LNCAP (cell line): ENCODE results near the gene UTP4.

ENCODE experiments used
- TF ChIP-seq, protein P1 (sequence below): fragments of 450-650 bp; IDR thresholded peaks from 2 replicates; pipeline ENCODE4 v1.5.1; 2017; ENCODE audit warnings: mild to moderate bottlenecking

Gene UTP4

DNA sequence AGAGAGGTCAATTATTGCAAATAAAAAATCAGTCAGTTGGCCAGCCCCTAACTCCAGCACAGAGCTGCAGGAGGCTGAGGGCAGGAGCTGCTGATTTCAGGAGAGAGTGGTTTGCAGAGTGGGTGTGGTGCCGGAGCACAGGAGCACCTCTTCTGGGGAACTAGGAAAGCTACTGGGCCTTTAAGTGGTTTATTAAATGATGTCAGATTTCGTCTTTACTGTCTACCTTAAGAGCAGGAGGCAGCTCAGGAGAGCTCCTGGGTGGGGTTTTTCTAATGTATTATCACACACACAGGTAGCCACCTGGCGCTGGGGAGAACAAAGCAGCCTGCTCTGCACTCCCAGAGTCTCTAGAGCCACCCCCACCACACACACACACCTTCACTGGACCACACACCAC lies 38.5 kb upstream of the UTP4 start:
- TF ChIP-seq, protein P1, sequence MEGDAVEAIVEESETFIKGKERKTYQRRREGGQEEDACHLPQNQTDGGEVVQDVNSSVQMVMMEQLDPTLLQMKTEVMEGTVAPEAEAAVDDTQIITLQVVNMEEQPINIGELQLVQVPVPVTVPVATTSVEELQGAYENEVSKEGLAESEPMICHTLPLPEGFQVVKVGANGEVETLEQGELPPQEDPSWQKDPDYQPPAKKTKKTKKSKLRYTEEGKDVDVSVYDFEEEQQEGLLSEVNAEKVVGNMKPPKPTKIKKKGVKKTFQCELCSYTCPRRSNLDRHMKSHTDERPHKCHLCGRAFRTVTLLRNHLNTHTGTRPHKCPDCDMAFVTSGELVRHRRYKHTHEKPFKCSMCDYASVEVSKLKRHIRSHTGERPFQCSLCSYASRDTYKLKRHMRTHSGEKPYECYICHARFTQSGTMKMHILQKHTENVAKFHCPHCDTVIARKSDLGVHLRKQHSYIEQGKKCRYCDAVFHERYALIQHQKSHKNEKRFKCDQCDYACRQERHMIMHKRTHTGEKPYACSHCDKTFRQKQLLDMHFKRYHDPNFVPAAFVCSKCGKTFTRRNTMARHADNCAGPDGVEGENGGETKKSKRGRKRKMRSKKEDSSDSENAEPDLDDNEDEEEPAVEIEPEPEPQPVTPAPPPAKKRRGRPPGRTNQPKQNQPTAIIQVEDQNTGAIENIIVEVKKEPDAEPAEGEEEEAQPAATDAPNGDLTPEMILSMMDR = no peak

DNA sequence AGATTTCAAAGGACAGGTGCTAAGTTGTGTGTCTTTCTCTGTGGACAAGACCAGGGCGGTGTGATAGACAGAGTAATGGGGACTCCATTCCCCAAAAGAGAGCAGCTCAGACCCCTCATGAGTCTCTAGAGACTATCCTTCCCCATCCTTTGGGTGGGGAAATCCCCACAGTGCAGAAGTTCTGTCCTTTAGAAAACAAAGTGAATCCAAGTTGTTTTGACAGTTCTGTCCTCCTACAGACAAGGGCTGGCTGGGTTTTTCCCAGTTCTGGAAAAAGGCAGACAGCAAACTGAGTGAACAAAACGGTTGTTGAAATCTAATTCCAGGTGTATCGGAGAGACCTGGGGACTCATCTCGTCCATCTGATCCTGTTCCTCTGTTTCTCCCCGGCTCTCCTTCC lies 37.9 kb upstream of the UTP4 start:
- TF ChIP-seq, protein P1 = no peak

DNA sequence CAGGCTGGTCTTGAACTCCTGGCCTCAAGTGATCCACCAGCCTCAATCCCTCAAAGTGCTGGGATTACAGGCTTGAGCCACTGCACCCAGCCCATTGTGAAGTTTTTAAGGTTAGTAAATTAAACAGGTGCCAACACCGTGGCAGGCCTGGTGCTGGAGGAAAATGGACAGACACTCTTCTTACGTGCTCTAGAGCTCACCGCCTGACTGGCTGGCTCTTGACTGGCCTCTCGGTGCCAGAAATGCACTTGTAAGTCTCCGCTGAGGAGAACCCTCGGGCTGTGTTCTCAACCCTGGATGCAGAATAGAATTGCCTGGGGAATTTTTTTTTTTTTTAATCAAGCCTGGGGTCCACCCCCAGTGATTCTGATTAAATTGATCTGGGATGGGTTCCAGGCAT lies 37.3 kb upstream of the UTP4 start:
- TF ChIP-seq, protein P1 = no peak

DNA sequence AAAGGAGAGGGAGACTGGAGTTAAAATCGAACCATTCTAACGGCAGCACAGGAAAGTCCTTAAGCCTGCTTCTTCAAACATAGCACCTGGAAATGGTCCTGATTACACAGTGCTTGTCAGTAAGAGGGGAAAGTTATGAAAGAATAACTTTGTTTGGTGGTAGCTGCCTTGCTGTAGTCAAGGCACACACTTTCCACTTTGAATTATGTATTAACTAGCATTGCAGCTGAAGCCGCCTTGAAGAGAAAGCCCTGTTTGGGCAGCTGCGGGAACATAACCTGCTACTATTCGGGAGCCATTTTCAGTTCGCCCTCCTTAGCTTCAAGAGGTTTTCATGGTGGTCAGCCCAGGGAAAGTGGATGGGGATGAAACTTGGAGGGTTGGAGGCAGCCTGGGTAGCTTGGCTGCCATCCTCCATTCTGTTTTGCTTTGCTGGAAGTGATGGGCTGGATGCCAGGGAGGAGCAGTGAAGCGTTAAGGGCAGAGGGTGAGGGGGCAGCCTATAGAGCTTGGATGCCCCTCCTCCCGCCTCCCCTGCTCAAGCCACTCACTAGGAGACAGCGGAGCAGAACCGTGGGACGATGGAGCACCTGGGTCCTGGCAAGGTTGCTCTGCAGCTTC lies 32.3 kb upstream of the UTP4 start:
- TF ChIP-seq, protein P1 = no peak

DNA sequence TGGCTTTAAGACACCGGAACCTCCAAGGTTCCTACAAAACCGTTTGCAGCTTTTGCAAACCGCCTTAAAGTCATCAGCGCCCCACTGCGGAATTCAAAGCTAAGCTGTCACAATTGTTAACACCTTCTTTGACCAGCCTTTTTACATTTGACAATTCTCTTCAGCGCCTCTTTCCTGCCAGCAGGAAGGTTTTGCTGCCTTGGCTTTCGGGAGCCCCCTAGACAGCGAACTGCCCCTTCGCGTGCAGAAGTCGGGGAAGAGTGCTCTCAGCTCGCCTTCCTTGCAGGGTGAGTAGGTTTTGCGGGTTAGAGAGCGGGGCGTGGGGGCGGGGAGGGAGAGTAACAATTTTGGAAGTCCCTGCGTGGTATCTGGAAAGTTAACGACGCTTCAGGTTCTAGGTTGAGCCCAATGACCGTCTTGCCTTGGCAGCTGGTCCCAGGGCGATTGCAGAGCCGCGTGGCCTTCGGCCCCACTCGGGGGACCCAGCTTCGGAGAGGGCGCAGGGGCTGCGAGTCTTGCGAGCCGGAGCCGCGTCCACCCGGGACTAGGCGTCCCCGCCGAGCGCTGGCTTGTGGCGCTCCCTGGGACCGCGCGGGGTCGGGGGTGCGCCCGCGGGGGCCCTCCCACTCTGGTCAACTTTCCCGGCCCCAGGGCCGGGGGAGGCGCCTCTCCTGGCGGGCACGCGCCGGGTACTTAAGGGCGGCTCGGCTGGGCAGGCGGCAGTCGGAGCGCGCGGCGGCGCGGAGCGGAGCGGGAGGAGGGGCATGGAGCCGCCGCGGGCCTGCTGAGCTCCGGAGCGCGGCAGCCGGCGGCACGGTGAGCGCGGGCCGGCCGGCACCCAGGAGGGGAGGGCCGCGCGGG lies 26.7 kb upstream of the UTP4 start, which contains the start of gene HAS3:
Gene HAS3, plus strand, starts transcription at position 153 of the 861 bp plus-strand sequence. CDS start 3,743 bp downstream, outside the sequence.
- TF ChIP-seq, protein P1 = peak; percentile 69

DNA sequence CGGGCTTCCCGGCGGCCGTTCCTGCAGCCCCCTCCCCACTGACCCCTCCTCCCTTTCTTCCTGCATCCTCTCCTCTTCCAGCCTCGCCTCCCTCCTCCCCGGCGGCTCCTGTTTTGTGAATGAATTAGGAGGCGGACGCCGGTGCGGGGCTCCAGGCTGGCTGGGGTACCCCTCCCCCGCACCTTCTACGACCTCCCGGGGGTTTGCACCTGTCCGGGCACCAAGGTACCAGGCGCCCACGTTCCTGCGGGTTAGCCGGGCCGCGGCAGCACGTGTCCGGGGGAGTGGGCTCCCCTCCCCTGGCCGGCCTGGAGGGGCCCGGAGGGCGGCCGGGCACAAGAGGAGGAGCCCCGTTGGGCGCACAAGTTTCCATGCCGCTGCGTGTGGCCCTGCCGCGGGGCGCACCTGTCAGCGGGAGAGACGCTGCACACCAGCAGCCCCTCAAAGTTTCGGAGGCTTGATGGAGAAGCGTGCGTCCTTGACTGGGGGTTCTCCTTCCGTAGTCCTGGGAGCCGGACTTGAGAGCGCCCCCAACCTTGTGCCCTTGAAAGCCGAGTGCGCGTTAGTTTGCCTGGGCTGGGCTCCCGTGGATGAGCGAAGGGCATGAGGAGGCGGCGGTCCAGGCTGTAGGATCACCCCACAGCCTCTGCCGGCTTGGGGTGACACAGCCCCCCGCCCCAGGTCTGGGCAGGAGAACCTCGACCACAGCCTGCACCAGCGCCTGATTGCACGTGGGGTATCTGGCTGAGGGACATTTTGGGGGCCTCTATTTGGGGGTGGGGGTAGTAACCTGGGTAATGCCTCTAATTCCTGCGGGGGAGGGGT lies 25.7 kb upstream of the UTP4 start:
- TF ChIP-seq, protein P1 = no peak

DNA sequence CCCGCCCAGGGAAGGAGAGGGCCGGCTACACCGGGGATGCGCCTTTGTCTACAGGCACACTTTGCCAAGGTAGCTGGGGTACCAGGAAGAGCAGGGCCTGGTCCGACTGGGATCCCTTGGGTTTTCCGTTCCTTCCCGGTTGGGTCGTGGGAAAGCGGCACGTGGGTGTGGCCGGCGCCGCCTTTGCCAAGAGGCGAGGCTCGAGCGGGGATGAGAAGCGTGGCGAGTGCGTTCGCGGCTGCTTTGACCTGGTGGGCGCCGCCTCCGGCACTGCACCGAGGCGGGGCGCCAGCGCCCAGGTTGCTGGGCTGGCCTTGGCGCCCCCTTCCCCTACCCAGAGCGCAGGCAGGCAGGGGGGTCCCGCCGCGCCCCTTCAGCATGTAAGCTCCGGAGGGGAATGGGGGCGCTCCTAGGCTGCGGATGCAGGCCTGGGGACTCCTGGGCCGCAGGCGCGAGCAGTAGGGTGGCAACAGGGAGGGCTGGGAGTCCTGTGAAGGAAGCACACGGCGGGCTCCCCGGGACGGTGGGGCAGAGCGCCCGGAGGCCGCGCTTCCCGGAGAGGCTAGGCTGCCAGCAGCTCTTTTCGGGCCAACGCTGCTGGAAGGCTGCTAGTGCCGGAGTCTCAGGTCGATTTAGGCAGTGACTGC lies 25.0 kb upstream of the UTP4 start:
- TF ChIP-seq, protein P1 = no peak
